Activated T-cell treated with anti-CD3 and anti-CD28 coated beads, Interleukin-2, amount 50 U/mL, for 24 hours (primary cell): ENCODE data around the gene TBX20.
"Not testable (repeated sequence)": the region's sequence is repeated elsewhere in the genome, so short reads cannot be mapped to it uniquely, and the experiment has no call there.

Source experiments
- DNase-seq: peaks from one replicate; pipeline ENCODE4 v3.0.0-alpha.2; 2020
- H3K27ac Mint-ChIP-seq: 2 replicates; pipeline ENCODE4 v1.8.0; 2020; ENCODE audit warnings: mild to moderate bottlenecking, mixed read lengths
- H3K27me3 Mint-ChIP-seq: 2 replicates; pipeline ENCODE4 v1.8.0; 2020; ENCODE audit warnings: mixed read lengths
- H3K36me3 Mint-ChIP-seq: 2 replicates; pipeline ENCODE4 v1.8.0; 2020; ENCODE audit warnings: low read depth, mixed read lengths
- H3K4me1 Mint-ChIP-seq: 2 replicates; pipeline ENCODE4 v1.8.0; 2020; ENCODE audit warnings: low read depth, mixed read lengths
- H3K4me3 Mint-ChIP-seq: 2 replicates; pipeline ENCODE4 v1.8.0; 2020; ENCODE audit warnings: mild to moderate bottlenecking, moderate library complexity, mixed read lengths
- H3K9me3 Mint-ChIP-seq: 2 replicates; pipeline ENCODE4 v1.8.0; 2020; ENCODE audit warnings: mixed read lengths

The TBX20 gene

DNA sequence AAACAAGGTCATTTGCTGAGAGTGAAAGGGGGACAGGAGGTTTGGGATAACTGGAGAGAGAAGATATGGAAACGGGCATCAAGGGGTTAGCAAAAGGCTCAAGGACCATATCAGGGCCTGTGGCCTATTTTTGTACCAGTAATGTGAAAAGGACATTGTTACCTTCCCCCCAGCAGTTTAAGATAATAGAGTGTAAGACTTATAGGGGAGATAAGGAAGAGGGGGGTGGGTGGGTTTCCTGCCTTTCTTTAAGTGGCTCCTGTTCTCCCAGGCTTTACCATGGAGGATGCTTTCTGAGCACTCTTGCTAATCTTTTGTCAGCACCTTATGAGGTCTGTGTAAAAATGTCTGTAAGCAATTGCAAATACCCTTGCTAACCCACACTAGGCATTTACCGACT is 80.7 kb downstream of the TBX20 start:
- not testable (repeated sequence) for H3K36me3 Mint-ChIP-seq, H3K4me3 Mint-ChIP-seq, H3K9me3 Mint-ChIP-seq, H3K4me1 Mint-ChIP-seq, H3K27ac Mint-ChIP-seq, DNase-seq, H3K27me3 Mint-ChIP-seq

DNA sequence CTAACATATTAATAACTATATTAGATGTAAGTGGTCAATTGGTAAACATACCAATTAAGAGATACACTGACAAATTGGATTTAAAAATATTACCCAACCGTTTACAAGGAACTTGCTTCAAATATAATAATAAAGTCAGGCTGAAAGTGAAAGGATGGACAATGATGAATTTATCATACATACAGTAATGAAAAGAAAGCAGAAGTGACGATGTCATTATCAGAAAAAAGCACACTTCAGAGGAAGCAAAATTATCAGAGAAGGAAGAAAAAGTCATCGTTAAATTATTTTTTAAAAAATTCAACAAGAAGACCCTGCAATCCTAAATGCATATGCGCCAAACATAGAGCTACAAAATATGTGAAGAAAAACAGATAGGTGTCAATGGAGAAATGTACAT is 81.8 kb downstream of the TBX20 start:
- not testable (repeated sequence) for H3K4me1 Mint-ChIP-seq, H3K27me3 Mint-ChIP-seq, DNase-seq, H3K27ac Mint-ChIP-seq, H3K4me3 Mint-ChIP-seq, H3K36me3 Mint-ChIP-seq, H3K9me3 Mint-ChIP-seq

DNA sequence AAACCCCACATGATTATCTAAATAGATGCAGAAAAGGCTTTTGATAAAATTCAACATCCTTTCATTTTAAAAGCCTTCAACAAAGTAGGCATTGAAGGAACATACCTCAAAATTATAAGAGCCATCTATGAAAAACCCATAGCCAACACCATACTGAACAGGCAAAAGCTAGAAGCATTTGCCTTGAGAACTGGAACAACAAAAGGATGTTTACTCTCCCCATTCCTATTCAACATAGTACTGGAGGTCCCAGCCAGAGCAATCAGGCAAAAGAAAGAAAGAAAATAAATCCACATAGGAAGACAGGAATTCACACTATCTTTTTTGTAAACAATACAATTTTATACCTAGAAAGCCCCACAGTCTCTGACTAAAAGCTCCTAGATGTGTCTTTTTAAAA is 86.2 kb downstream of the TBX20 start:
- H3K4me3 Mint-ChIP-seq, H3K36me3 Mint-ChIP-seq, H3K4me1 Mint-ChIP-seq, DNase-seq, H3K9me3 Mint-ChIP-seq, H3K27ac Mint-ChIP-seq: not testable (repeated sequence)
- peaks cover 19% of the 10 kb centered on the region for H3K27me3 Mint-ChIP-seq

DNA sequence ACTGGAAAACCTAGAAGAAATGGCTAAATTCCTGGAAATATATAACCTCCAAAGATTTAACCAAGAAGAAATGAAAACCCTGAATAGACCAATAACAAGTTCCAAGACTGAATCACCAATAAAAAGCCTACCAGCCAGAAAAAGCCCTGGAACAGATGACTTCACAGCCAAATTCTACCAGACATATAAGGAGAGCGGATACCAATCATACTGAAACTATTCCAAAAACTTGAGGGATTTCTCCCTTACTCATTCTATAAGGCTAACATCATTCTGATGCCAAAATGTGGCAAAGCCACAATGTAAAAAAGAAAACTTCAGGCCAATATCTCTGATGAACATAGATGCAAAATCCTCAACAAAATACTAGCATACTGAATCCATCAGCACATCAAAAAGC is 86.7 kb downstream of the TBX20 start:
- not testable (repeated sequence) for H3K9me3 Mint-ChIP-seq, H3K4me1 Mint-ChIP-seq, H3K4me3 Mint-ChIP-seq, H3K27ac Mint-ChIP-seq, H3K36me3 Mint-ChIP-seq, DNase-seq
- peaks cover 19% of the 10 kb centered on the region for H3K27me3 Mint-ChIP-seq

DNA sequence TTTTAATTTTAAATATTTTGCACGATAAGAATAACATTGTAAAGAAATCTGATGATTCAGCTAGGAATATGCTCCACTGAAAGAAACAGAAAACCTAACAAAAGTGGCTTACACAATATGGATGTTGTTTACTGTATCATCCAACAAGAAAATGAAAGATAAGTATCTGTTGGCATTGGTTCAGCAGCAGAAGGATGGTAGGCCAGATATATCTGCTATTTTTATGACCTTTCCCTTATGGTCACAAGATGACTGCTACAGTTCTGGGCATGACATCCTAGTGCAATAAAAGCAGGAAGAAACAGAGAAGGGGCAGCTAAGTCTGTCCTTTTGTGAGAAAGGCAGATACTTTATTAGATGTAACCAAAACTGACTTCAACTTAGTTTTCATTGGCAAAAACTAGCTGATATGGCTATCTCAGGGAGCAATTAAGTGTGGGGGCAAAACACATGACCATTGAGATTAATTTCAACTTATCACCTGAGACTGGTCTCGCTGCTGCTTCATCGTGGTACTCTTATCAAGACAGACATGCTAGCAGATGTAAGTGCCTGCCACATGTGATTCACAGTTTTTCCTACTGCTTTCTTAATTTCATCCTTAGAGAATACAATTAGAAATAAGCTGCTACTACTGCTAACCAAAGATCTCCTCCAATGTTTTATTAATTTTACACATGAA is 92.7 kb downstream of the TBX20 start:
- DNase-seq, H3K27ac Mint-ChIP-seq, H3K4me1 Mint-ChIP-seq, H3K9me3 Mint-ChIP-seq, H3K36me3 Mint-ChIP-seq, H3K4me3 Mint-ChIP-seq, H3K27me3 Mint-ChIP-seq: not testable (repeated sequence)
